ENCODE results near the gene DOCK6.

DNA sequence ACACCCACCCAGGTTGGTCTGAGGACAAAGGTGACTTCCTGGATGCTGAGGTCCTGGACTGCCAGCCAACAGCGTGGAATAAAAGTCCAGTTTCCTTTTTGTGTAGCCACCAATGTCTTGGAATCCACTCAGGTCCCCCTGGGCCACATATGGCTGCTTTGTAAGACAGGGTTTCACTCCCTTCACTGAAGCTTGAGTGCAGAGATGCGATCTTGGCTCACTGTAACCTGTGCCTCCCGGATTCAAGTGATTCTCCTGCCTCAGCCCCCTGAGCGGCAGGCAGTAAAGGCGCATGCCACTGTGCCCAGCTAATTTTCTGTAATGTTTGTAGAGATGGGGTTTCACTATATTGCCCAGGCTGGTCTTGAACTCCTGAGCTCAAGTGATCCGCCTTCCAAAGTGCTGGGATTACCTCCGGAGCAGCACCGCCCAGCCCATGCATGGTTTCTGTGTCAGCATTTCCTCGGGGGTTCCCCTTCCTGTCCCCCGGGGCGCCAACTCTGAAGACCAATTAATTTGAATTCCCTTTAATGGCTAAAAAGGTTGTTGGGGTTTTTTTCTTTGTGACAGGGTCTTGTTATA, 82.5 kb downstream of the DOCK6 start:
- TF ChIP-seq MYC (IDR thresholded peaks at IDR 0.05; ENCODE audit: insufficient read depth, insufficient read length, insufficient replicate concordance, low read length, severe bottlenecking): no peak
- no peak for TF ChIP-seq KDM1A (IDR thresholded peaks at IDR 0.05; ENCODE audit: borderline replicate concordance)
- no peak for TF ChIP-seq RAD21 (IDR thresholded peaks at IDR 0.05; ENCODE audit: insufficient read depth, low read depth, low read length)
- TF ChIP-seq, protein P1, sequence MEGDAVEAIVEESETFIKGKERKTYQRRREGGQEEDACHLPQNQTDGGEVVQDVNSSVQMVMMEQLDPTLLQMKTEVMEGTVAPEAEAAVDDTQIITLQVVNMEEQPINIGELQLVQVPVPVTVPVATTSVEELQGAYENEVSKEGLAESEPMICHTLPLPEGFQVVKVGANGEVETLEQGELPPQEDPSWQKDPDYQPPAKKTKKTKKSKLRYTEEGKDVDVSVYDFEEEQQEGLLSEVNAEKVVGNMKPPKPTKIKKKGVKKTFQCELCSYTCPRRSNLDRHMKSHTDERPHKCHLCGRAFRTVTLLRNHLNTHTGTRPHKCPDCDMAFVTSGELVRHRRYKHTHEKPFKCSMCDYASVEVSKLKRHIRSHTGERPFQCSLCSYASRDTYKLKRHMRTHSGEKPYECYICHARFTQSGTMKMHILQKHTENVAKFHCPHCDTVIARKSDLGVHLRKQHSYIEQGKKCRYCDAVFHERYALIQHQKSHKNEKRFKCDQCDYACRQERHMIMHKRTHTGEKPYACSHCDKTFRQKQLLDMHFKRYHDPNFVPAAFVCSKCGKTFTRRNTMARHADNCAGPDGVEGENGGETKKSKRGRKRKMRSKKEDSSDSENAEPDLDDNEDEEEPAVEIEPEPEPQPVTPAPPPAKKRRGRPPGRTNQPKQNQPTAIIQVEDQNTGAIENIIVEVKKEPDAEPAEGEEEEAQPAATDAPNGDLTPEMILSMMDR (IDR thresholded peaks at IDR 0.05 in 2 of 3, conservative IDR thresholded peaks at IDR 0.05 in 1 of 3; ENCODE audit: control insufficient read depth in 2 of 3, extremely low read depth in 1 of 3, insufficient read depth in 1 of 3, low read depth in 3 of 3, low read length in 3 of 3): no peak
- TF ChIP-seq POLR2A (IDR thresholded peaks at IDR 0.05; ENCODE audit: low read depth, low read length): peak; percentile 52
- no peak for TF ChIP-seq EZH2 (IDR thresholded peaks at IDR 0.05; ENCODE audit: borderline replicate concordance, control insufficient read depth, low read depth, low read length)
- no peak for TF ChIP-seq JUND (IDR thresholded peaks at IDR 0.05; ENCODE audit: low read depth, low read length)
- TF ChIP-seq, protein P2, sequence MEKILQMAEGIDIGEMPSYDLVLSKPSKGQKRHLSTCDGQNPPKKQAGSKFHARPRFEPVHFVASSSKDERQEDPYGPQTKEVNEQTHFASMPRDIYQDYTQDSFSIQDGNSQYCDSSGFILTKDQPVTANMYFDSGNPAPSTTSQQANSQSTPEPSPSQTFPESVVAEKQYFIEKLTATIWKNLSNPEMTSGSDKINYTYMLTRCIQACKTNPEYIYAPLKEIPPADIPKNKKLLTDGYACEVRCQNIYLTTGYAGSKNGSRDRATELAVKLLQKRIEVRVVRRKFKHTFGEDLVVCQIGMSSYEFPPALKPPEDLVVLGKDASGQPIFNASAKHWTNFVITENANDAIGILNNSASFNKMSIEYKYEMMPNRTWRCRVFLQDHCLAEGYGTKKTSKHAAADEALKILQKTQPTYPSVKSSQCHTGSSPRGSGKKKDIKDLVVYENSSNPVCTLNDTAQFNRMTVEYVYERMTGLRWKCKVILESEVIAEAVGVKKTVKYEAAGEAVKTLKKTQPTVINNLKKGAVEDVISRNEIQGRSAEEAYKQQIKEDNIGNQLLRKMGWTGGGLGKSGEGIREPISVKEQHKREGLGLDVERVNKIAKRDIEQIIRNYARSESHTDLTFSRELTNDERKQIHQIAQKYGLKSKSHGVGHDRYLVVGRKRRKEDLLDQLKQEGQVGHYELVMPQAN (conservative IDR thresholded peaks at IDR 0.05): no peak
